ENCODE measurements around the gene ADAMTS5. TPM values are rescaled to one million over a fixed set of nuclear protein-coding genes. Genes with fewer than 3 reads are reported as not detected.

ADAMTS5 gene
- polyA plus RNA-seq, 3 donors: 0.86 to 1.1 (median 1.0) TPM

DNA sequence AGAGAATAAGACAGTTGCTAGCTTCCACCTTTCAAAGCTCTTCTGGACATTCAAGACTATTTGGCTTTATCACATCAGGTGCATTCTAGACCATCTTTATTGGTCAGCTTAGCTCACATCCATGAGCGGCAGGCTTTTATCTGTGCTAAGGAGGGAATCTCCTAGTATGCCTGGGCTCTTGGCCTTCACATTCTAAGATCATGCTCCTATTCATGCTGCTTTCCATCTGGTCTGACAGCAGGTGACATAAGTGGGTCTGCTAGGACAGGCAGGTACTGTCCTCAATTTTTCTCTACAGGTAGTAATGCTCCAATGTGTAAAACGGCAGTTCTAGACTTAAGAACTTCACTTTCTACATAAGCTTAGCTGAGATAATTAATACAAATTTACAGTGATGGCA, 82.5 kb downstream of the ADAMTS5 start:
- no peaks in the 10 kb centered on the region for H3K36me3 Mint-ChIP-seq
- no peaks in the 10 kb centered on the region for H3K4me1 ChIP-seq (ENCODE audit: control insufficient read depth in 1 of 2, insufficient read depth in 2 of 2, low read length in 2 of 2)
- DNase-seq: no peak
- intact Hi-C loops (cut with micrococcal nuclease): no loop called here
- TF ChIP-seq, protein P1, sequence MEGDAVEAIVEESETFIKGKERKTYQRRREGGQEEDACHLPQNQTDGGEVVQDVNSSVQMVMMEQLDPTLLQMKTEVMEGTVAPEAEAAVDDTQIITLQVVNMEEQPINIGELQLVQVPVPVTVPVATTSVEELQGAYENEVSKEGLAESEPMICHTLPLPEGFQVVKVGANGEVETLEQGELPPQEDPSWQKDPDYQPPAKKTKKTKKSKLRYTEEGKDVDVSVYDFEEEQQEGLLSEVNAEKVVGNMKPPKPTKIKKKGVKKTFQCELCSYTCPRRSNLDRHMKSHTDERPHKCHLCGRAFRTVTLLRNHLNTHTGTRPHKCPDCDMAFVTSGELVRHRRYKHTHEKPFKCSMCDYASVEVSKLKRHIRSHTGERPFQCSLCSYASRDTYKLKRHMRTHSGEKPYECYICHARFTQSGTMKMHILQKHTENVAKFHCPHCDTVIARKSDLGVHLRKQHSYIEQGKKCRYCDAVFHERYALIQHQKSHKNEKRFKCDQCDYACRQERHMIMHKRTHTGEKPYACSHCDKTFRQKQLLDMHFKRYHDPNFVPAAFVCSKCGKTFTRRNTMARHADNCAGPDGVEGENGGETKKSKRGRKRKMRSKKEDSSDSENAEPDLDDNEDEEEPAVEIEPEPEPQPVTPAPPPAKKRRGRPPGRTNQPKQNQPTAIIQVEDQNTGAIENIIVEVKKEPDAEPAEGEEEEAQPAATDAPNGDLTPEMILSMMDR (IDR thresholded peaks at IDR 0.05): no peak
- H3K4me3 ChIP-seq (replicated peaks in 1 of 3; ENCODE audit: low read depth in 2 of 3, low read length in 3 of 3): no peak overlapping the region
- H3K9me3 ChIP-seq (replicated peaks in 1 of 2; ENCODE audit: control insufficient read depth in 1 of 2, insufficient read depth in 1 of 2, low read length in 2 of 2): no peaks in the 10 kb centered on the region
- H3K36me3 ChIP-seq (replicated peaks in 1 of 2; ENCODE audit: control insufficient read depth in 1 of 2, insufficient read depth in 2 of 2, low read length in 2 of 2): no peaks in the 10 kb centered on the region
- no peaks in the 10 kb centered on the region for H3K9me3 Mint-ChIP-seq
- H3K27ac Mint-ChIP-seq: no peak overlapping the region
- no peak overlapping the region for H3K9ac ChIP-seq (ENCODE audit: insufficient read depth, low read length, poor library complexity, severe bottlenecking)
- no peaks in the 10 kb centered on the region for H4K20me1 ChIP-seq (ENCODE audit: insufficient read depth, low read length)
- no peaks in the 10 kb centered on the region for H3K4me1 Mint-ChIP-seq
- no CpG with 5 or more reads among the region's 2 CpGs for WGBS (ENCODE audit: insufficient coverage)
- H3K4me3 Mint-ChIP-seq: no peak overlapping the region
- no peak overlapping the region for H3K27ac ChIP-seq (ENCODE audit: low read depth in 1 of 2, low read length in 2 of 2)
- no peak overlapping the region for H3K4me2 ChIP-seq (replicated peaks; ENCODE audit: extremely low read depth, low read length, poor library complexity, severe bottlenecking)
- H3K79me2 ChIP-seq (ENCODE audit: insufficient read depth, low read length): no peaks in the 10 kb centered on the region
- peaks cover 7 to 11% (median 11%) of the 10 kb centered on the region in 3 donors for H3K27me3 Mint-ChIP-seq (ENCODE audit: low read depth in 3 of 3)
- H3K27me3 ChIP-seq (ENCODE audit: control insufficient read depth in 2 of 2, insufficient read depth in 2 of 2, low read length in 2 of 2): no peaks in the 10 kb centered on the region
- H2AFZ ChIP-seq (ENCODE audit: insufficient read depth, low read depth, low read length, poor library complexity, severe bottlenecking): no peak overlapping the region

GRCh38 chr21:26883768-26884167, 83.1 kb downstream of the ADAMTS5 start:
- no peaks in the 10 kb centered on the region for H3K9me3 ChIP-seq (replicated peaks in 1 of 2; ENCODE audit: control insufficient read depth in 1 of 2, insufficient read depth in 1 of 2, low read length in 2 of 2)
- H3K4me3 Mint-ChIP-seq: no peak overlapping the region
- H3K4me1 ChIP-seq (ENCODE audit: control insufficient read depth in 1 of 2, insufficient read depth in 2 of 2, low read length in 2 of 2): no peaks in the 10 kb centered on the region
- no peak overlapping the region for H3K27ac ChIP-seq (ENCODE audit: low read depth in 1 of 2, low read length in 2 of 2)
- no peak overlapping the region for H3K4me3 ChIP-seq (replicated peaks in 1 of 3; ENCODE audit: low read depth in 2 of 3, low read length in 3 of 3)
- no peaks in the 10 kb centered on the region for H3K36me3 ChIP-seq (replicated peaks in 1 of 2; ENCODE audit: control insufficient read depth in 1 of 2, insufficient read depth in 2 of 2, low read length in 2 of 2)
- WGBS (ENCODE audit: insufficient coverage): no CpG with 5 or more reads among the region's 2 CpGs
- no peak overlapping the region for H3K27ac Mint-ChIP-seq
- H2AFZ ChIP-seq (ENCODE audit: insufficient read depth, low read depth, low read length, poor library complexity, severe bottlenecking): no peak overlapping the region
- H3K79me2 ChIP-seq (ENCODE audit: insufficient read depth, low read length): no peaks in the 10 kb centered on the region
- H3K9ac ChIP-seq (ENCODE audit: insufficient read depth, low read length, poor library complexity, severe bottlenecking): no peak overlapping the region
- DNase-seq: no peak
- no peaks in the 10 kb centered on the region for H3K4me1 Mint-ChIP-seq
- H3K36me3 Mint-ChIP-seq: no peaks in the 10 kb centered on the region
- H3K9me3 Mint-ChIP-seq: no peaks in the 10 kb centered on the region
- H3K27me3 Mint-ChIP-seq (ENCODE audit: low read depth in 3 of 3): peaks cover 7 to 12% (median 11%) of the 10 kb centered on the region in 3 donors
- intact Hi-C loops (cut with micrococcal nuclease): no loop called here
- no peaks in the 10 kb centered on the region for H3K27me3 ChIP-seq (ENCODE audit: control insufficient read depth in 2 of 2, insufficient read depth in 2 of 2, low read length in 2 of 2)
- H3K4me2 ChIP-seq (replicated peaks; ENCODE audit: extremely low read depth, low read length, poor library complexity, severe bottlenecking): no peak overlapping the region
- TF ChIP-seq, protein P1 (IDR thresholded peaks at IDR 0.05): no peak
- no peaks in the 10 kb centered on the region for H4K20me1 ChIP-seq (ENCODE audit: insufficient read depth, low read length)
